SK-N-SH treated with all-trans-retinoic acid at 6 μM for 48 hours (cell line): ENCODE results near the gene PSMA3.

Source experiments
- ARNTL ChIP-seq: fragments of 450-650 bp; formaldehyde crosslinking; IDR thresholded peaks from 2 replicates; pipeline ENCODE4 v1.5.0; 2020; ENCODE audit warnings: low read depth, mild to moderate bottlenecking, moderate library complexity, borderline replicate concordance
- ISL1 ChIP-seq: fragments of 250-450 bp; sonication (Bioruptor Pico); IDR thresholded peaks from 2 replicates; pipeline ENCODE4 v2.1.2; 2022; ENCODE audit warnings: mild to moderate bottlenecking, moderate library complexity
- OSR1 ChIP-seq: fragments of 250-450 bp; sonication (Bioruptor Pico); IDR thresholded peaks from 2 replicates; pipeline ENCODE4 v1.8.0; 2022; ENCODE audit warnings: moderate library complexity, mild to moderate bottlenecking, inconsistent platforms
- ZFP30 ChIP-seq: fragments of 450-650 bp; formaldehyde crosslinking; IDR thresholded peaks from 2 replicates; pipeline ENCODE4 v1.5.0; 2022; ENCODE audit warnings: mild to moderate bottlenecking, moderate library complexity
- ZNF8 ChIP-seq: fragments of 450-650 bp; formaldehyde crosslinking; IDR thresholded peaks from 2 replicates; pipeline ENCODE4 v1.5.0; 2020; ENCODE audit warnings: mild to moderate bottlenecking, moderate library complexity
- TF ChIP-seq, protein P1 (sequence below): fragments of 250-450 bp; sonication (Bioruptor Pico); IDR thresholded peaks from 2 replicates; pipeline ENCODE4 v1.5.1; 2020; ENCODE audit warnings: low read depth, mild to moderate bottlenecking, moderate library complexity
- TF ChIP-seq, protein P2 (sequence below): fragments of 250-450 bp; sonication (Bioruptor Pico); IDR thresholded peaks from 2 replicates; pipeline ENCODE4 v1.8.0; 2021; ENCODE audit warnings: low read depth, mild to moderate bottlenecking, moderate library complexity, borderline replicate concordance
- TF ChIP-seq, protein P3 (sequence below): fragments of 250-450 bp; sonication (Bioruptor Pico); IDR thresholded peaks from 2 replicates; pipeline ENCODE4 v1.8.0; 2020; ENCODE audit warnings: mild to moderate bottlenecking, moderate library complexity, borderline replicate concordance

DNA sequence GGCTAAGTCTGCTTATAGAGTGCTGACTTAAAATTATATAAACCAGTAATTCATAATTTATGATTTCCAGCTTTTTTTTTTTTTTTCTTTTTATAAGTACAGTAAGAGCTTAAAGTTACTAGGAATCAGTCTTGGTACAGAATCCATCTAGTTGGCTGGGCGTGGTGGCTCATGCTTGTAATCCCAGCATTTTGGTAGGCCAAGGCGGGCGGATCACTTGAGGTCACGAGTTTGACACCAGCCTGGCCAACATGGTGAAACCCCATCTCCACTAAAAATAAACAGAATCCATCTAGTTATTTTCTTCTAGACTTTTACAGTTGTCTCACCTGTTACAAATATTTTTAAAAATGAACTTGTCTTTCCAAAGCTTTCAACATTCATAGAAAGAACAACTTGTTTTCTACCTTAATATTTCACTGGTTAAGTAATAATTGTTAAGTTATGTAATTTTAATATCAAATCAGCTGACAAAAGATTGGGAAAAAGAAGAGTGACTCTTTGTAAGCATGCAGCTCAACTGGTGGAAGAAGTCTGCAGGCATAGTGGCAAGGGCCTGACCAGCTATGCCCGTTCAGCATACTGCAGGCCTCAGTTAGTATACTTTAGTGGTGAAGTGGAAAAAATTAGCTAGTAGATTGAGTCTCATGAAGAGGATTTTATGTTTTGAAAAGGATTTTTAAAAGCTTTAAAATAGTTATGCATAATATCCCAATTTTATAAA is 17.4 kb upstream of the PSMA3 start:
- TF ChIP-seq ZFP30 (no peak), OSR1 (CRISPR knock-in tag) (no peak), ARNTL (no peak), ISL1 (CRISPR knock-in tag) (no peak), ZNF8 (no peak)
- TF ChIP-seq, protein P1, sequence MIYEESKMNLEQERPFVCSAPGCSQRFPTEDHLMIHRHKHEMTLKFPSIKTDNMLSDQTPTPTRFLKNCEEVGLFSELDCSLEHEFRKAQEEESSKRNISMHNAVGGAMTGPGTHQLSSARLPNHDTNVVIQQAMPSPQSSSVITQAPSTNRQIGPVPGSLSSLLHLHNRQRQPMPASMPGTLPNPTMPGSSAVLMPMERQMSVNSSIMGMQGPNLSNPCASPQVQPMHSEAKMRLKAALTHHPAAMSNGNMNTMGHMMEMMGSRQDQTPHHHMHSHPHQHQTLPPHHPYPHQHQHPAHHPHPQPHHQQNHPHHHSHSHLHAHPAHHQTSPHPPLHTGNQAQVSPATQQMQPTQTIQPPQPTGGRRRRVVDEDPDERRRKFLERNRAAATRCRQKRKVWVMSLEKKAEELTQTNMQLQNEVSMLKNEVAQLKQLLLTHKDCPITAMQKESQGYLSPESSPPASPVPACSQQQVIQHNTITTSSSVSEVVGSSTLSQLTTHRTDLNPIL, result no peak
- TF ChIP-seq, protein P2, sequence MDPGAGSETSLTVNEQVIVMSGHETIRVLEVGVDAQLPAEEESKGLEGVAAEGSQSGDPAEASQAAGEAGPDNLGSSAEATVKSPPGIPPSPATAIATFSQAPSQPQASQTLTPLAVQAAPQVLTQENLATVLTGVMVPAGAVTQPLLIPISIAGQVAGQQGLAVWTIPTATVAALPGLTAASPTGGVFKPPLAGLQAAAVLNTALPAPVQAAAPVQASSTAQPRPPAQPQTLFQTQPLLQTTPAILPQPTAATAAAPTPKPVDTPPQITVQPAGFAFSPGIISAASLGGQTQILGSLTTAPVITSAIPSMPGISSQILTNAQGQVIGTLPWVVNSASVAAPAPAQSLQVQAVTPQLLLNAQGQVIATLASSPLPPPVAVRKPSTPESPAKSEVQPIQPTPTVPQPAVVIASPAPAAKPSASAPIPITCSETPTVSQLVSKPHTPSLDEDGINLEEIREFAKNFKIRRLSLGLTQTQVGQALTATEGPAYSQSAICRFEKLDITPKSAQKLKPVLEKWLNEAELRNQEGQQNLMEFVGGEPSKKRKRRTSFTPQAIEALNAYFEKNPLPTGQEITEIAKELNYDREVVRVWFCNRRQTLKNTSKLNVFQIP (CRISPR knock-in tag), result no peak
- TF ChIP-seq, protein P3, sequence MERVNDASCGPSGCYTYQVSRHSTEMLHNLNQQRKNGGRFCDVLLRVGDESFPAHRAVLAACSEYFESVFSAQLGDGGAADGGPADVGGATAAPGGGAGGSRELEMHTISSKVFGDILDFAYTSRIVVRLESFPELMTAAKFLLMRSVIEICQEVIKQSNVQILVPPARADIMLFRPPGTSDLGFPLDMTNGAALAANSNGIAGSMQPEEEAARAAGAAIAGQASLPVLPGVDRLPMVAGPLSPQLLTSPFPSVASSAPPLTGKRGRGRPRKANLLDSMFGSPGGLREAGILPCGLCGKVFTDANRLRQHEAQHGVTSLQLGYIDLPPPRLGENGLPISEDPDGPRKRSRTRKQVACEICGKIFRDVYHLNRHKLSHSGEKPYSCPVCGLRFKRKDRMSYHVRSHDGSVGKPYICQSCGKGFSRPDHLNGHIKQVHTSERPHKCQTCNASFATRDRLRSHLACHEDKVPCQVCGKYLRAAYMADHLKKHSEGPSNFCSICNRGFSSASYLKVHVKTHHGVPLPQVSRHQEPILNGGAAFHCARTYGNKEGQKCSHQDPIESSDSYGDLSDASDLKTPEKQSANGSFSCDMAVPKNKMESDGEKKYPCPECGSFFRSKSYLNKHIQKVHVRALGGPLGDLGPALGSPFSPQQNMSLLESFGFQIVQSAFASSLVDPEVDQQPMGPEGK (CRISPR knock-in tag), result no peak
